ENCODE data around the gene TBC1D30.
"Not testable (repeated sequence)": the region's sequence is repeated elsewhere in the genome, so short reads cannot be mapped to it uniquely, and the experiment has no call there.

Gene TBC1D30

DNA sequence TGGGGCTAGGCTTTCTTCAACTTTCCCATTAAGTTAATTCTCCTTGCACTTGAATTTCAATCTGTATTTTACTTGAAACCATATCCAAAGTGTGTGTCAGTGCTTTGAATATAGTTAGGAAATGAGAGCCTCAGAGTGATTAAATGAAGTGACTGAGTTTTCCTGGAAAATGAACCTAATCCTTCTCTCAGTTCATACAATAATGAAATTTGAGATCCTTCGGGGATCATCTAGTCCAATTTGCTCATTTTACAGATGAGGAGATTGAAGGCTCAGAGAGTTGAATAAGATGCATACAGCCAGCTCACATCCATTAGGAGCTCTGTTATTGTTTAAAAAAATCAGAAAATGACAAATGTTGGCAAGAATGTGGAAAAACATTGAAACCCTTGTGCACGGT is 18.3 kb upstream of the TBC1D30 start:
- no peak for DNase-seq

DNA sequence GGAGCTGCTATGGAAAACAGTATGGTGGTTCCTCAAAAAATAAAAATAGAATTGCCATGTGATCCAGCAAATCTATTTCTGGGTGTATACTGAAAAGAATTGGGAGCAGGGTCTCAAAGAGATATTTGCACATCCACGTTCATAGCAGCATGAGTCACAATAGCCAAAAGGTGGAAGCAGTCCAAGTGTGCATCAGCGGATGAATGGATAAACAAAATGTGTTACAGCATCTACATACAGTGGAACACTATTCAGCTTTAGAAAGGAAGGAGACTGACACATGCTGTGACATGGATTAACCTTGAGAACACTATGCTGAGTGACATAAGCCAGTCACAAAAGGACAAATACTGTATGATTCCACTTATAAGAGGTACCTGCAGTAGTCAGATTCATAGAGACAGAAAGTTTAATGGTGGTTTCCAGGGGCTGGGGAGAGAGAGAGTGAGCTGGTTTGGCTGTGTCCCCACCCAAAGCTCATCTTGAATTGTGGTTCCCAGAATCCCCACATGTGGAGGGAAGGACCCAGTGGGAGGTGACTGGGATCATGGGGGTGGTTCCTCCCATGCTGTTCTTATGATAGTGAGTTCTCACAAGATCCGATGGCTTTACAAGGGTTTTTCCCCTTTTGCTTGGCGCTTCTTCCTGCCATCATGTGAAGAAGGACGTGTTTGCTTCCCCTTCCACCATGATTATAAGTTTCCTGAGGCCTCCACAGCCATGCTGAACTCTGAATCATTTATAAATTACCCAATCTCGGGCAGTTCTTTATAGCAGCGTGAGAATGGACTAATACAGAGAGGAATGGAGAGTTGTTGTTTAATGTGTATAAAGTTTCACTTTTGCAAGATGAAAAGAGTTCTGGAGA is 17.6 kb upstream of the TBC1D30 start:
- peak; percentile 49 for DNase-seq

GRCh38 chr12:64808110-64808509 is 16.3 kb upstream of the TBC1D30 start:
- DNase-seq = no peak

DNA sequence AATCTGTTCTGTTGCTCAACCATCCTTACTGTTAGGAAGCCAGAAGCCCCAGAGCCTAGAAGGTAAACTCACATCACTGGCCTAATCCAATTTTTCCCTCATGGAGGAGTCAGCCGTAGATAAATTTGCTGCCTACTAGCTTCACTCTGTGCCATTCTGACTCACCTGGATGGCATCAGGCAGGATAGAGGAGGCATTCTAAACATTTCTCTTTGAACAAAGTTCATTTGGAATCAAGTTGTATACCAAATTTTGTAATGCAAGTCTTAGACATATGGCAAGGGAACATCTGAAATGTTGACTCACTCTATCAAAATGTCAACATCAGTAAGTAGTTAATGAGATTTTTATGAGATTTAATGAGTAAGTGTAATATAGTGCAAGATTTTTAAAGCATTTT is 13.6 kb upstream of the TBC1D30 start:
- no peak for DNase-seq

DNA sequence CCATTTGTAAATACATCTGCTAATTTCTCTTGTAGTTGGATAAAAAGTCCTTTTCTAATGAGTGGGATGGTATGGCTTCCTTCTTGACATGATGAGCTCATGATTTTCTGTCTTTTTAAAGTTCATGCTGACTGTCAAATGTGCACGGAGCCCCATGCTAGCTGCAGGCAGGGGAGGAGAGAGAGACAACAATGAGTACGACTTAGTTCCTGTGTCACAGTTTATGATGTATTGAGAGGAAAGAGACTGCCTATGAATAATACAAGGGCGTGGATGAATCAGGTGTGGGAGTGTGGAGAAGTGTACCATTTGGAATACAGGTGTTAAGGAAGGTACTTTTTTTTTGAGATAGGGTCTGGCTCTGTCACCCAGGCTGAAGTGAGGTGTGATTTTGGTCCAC is 10.7 kb upstream of the TBC1D30 start:
- DNase-seq = no peak

- DNase-seq = no peak
Observed at GRCh38 chr12:64814432-64814831, 10.0 kb upstream of the TBC1D30 start.

- DNase-seq = no peak
Observed at GRCh38 chr12:64819816-64820402, 4.5 kb upstream of the TBC1D30 start.

DNA sequence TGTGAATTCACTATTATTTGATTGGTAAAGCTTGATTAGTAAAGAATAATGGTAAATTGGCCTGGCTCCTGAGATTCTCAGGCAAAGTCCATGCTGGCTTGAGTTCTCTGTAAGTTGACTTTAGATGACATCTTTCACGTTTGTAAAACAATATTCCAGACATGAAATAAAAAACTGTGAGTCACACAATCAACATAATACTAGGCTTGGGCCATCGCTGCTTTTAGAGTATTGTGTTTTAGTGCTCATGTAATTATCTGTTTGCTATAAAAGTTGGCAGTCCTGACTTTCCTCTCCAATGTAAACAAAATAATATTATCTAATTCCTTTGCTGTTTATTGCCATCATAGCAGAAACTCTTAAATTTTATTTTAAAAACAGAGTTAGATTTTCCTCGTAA is 3.9 kb upstream of the TBC1D30 start:
- DNase-seq = no peak

DNA sequence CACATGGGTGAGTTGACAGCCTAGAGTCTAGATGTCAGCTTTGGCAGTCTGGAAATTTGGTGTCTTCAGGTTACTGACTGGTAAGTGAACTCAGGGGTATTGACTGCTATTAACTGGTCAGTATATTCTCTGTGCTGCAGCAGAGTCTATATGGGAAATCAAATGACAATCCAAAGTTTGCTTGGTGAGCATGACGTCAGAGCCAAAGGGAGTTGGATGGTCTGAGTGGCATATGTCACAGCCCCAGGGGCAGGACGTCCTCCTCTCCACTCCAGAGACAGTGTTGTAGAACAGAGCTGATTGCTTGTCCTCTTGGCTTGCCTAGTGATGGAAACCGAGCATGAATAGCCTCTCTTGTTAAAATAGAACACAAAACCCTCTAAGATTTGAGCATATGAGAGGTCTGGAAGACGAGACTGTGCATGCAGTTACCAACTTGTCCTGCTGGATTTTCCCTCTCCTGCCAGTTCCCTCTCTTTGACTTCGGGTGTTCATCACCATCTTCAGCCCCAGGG is 3.3 kb upstream of the TBC1D30 start:
- DNase-seq = no peak

DNA sequence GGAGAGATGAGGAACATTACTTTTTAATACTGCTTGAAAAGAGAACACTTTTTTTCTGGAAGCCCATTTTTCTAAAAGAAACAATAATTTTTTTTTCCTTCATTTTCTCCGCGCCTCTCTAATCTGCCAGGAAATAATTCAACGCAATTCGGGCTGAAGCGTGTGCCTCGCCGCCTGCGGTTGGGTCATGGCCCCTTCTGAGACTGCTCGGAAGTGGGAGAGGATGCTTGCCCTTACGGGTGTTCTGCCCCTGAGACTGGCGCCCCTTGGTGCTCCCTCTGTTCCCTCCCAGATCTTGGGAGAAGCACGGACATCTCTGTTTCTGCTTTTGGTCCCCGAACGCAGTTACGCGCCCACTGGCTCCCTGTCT is 332 bp upstream of the TBC1D30 start:
- DNase-seq = no peak

DNA sequence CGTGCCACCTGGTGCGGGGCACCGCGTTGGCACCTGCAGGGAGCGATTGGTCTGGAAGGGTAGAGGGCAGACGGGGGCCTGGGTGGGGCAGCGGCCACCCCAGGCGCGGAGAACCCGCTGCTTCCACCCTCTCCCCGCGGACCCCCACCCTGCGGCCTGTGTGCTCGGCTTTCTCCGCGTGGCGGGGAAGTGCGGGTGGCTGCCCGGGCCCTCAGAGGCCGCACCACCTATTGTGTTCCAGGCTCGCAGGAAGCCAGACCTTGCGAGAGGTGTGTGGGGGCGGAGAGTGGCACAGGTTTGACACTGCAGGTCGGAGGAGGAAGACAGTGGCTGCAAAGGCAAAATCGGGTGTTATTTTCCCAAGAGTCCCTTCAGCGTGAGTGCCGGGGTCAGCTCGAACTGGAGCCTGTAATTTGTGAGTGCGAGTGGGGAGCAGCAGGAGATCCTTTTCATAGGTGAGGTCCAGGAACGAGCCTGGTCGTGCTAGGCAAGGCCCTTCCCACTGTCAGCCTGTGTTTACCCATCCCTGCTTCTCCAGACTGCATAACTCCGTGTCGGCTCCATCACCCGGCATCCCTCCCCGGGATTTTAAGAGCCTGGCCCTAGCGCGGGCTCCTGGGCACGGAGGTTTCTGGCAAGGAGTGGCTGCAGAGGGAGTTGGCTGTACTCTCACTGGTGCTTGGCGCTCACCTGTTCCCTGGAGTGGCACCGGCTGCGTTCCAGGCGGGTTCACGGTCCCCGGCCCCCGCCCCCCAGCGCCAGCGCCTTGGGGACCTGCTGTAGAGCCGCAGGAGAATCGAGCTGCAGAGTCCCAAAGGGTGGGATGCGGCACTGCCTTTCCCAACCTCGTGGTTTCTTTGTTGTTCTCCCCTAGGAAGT is 935 bp downstream of the TBC1D30 start:
- DNase-seq = no peak

DNA sequence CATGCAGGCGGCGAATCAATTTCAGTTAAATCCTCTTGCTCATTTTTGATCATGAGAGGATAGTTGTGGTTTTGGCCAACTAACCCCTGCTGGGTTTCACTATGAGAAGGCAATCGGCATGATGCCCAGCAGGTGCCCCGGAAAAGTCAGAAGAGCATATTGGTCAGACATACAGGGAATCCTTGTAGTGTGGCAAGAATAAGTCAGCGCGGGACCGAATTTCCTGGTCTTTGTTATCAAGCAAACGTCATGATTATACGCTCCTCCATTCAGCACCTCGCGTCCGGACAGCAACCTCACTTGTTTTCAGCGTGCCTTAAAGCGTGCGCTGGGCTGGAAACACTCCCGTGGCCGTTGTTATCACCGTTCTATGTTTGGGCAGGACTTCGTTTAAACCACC is 1.8 kb downstream of the TBC1D30 start:
- DNase-seq = peak; percentile 64

DNA sequence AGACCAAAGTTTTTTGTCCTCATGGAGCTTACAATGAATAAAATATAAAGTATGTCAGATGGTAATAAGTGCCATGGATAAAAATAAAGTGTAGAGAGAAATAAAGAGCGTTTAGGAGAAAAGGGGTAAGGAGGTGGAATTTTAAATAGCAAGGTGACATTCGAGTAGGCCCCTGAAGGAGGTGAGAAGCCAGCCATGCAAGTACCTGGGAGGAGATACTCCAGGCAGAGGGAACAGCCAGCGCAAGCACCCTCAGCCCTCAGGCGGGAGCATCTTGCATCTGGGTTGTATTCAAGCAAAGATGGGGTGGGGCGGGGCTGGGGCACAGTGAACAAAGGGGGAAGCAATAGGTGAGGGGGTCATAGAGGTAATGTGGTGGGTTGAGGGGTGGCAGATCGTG is 4.3 kb downstream of the TBC1D30 start:
- DNase-seq = no peak

DNA sequence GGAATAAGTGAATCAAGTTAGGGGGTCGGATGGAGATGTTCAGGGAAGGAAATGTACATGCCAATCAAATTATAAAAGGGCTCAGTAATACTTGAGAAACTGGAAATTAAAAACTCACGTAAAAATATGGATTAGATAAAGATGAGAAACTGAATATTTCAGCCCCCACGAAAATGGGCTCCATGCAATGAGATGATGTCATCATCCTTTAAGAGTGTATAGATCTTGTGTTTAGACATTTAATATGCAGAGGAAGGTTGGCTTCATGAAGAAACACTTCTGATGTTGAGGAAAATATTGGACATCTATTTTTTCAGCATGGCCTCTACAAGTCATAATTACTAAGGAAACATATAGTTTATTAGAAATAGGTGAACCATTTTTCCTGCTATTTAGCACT is 9.5 kb downstream of the TBC1D30 start:
- DNase-seq = no peak

DNA sequence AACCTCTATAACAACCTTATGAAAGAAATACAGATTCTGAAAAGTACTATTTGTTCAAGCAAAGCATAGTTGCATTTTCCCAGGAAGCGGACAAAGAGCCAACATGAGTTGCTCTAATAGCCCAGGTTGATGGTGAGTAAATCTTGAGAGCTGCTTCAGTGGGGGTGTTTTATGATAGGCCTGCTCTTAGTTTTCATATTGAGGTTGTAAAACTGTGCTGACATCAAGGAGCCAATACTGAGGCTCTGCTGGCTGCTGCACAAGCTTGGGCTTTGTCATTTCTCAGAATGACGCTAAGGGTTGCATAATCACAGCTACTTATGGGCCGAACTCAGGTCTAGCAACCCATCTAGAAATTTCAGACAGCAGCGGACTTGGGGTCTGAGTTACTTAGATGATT is 11.5 kb downstream of the TBC1D30 start:
- no peak for DNase-seq

- DNase-seq = no peak
Observed at GRCh38 chr12:64836856-64837255, 12.4 kb downstream of the TBC1D30 start.

DNA sequence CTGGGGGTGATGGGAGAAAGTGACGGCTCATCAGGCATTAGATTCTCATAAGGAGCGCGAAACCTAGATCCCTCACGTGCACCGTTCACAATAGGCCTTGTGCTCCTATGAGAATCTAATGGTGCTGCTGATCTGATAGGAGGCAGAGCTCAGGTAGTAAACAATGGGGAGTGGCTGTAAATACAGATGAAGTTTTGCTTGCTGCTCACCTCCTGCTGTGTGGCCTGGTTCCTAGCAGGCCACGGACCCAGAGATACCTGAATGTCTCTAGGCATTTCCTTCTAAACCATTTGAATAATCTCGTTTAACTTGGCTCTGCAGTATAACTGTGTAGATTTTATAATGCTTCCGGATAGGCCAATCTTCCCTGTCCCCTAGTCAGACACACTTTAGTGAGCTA is 13.0 kb downstream of the TBC1D30 start:
- DNase-seq = no peak

DNA sequence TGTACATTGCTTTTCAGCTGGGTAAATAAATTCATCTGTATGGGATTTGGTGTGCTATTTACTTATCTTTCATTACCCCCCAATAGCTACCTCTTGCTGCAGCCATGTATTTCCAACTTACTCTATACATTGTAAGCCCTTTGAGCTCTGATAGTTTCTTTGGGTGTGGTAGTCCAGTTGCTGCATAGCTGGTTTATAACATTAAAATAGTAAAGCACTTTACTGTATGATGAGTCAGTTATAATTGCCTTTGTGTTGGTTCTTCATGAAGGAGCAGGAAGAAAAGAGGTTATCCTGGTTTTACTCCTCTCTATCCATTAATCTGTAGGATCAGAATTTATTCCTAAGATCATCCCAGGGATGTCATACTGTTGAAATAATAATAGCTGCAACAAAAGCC is 15.7 kb downstream of the TBC1D30 start:
- no peak for DNase-seq

GRCh38 chr12:64840949-64841717 is 16.7 kb downstream of the TBC1D30 start:
- DNase-seq = no peak

GRCh38 chr12:64848409-64848808 is 24.0 kb downstream of the TBC1D30 start:
- not testable (repeated sequence) for DNase-seq

- DNase-seq = no peak
Observed at GRCh38 chr12:64858882-64859605, 34.6 kb downstream of the TBC1D30 start.

Measured in fibroblast of skin of scalp (primary cell).